HG02571 (cell line): ENCODE results near the gene PTPRD.

Experiments used
- ATAC-seq: cut with Tn5 transposase; IDR thresholded peaks from one replicate; pipeline ENCODE4 v1.9.1; 2021; ENCODE audit warnings: mild to moderate bottlenecking, moderate library complexity; ENCODE audit not compliant: unreplicated experiment

The PTPRD gene

DNA sequence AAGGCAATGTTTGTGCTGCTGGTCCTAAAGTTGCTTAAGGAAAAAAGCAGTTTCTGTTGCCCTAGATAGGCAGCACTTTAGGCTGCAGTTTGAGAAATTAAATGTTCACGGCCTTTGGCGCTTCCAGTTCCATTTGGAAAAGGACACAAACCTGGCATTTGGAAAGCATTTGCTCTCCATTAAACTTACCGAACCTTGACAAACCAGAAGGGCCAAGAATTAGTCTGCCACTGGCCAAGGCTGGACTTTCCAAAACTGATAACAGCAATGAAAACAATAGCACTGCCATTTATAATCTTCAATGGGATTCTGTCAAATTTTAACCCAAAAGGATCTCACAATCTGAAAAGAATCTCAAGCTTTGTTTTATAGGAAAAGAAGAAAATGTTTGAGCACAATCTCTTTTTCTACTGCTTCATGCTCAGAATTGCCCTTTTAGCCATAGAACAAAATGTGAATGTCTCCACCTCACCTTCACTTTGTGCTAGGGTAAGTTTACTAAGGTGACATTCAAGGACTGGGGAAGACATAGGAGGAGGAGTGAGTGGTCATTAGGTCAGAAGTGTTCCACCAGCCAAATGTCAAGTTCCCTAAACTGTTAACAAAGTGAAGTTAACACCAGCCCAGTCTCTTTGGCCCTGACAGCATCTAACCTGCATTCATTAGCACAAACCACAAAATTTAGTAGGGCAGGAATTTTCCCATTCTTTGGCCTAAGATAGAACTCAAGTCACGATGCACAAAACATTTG is 2229.8 kb downstream of the PTPRD start:
- no peak for ATAC-seq

GRCh38 chr9:8382266-8382665 is 2230.5 kb downstream of the PTPRD start:
- no peak for ATAC-seq

DNA sequence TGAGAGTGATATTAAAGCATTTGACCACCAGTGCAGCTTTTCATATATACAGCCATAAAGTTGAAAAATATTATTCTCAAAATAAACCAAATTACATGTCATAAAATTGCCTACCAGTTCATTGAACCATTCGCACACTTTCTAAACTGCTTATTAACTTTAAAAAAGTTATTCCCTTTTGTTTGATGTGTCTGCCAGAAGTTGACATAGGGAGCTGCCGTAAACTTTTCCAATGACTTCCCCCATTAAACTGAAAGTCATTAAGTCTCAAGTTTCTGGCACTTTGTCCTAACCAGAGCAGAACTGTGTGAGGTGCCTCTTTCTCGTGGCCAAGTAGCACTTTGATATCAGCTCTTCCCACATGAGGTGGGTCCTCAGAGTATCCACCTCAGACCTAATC is 2231.2 kb downstream of the PTPRD start:
- no peak for ATAC-seq

- no peak for ATAC-seq
Observed at GRCh38 chr9:8374471-8374870, 2238.3 kb downstream of the PTPRD start.

DNA sequence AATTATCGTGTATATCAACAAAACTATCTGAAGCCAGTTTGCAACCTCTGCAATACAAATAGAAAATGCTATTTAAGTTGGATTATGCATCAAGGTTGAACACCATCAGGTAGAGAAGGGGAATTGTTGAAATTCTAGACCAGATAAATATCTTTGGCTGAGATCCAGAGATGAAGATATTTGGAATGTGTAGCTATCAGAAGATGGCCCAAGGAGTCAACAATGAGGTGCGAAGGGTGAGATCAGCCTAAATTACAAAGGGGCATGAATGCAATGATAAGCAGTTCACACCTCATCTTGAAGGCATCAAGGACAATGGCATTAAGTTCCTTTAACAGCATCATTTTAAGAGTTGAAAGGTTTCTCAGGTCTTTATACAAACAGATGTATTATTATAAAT is 2241.1 kb downstream of the PTPRD start:
- no peak for ATAC-seq

- ATAC-seq: no peak
Observed at GRCh38 chr9:8366161-8366926, 2246.5 kb downstream of the PTPRD start.

GRCh38 chr9:8365466-8366160 is 2247.2 kb downstream of the PTPRD start:
- no peak for ATAC-seq

DNA sequence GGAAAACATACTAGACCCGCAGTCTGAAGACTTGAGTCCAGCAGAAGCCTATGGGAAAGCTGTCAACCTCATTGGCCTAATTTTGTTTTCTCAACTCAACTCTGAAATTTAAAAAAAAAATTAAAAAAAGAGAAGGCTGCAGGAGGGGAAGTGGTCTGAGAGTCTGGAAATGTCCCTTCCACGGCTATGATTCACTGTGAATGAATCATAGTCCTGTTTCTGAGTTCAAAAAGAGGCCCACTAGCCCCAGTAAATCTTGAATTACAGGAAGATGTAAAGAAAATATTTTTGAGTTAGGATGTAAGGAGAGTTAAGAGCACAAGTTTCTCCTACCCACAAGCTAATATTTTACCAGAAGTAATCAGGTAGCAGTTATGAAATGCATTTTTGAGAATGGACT is 2247.8 kb downstream of the PTPRD start:
- ATAC-seq: no peak

- no peak for ATAC-seq
Observed at GRCh38 chr9:8364026-8364752, 2248.6 kb downstream of the PTPRD start.

GRCh38 chr9:8362250-8362649 is 2250.6 kb downstream of the PTPRD start:
- no peak for ATAC-seq

DNA sequence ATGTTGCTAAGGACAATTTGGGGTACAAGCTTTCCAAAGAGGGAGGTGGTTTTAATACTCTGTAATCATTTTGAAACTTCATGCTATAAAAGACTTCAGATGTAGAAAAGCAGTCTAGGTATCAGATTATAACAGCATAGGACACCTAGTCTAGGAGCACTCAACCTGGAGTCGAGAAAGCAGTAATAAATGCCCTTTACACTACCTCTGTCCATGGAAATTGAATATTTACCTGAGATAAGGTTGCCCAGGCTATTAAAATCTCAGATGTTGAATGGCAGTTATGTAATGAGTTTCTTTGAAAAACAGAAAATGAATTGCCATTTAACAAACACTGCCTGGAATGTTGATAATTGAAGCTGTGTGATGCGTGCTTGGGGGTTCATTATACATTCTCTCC is 2251.4 kb downstream of the PTPRD start:
- ATAC-seq: no peak

- no peak for ATAC-seq
Observed at GRCh38 chr9:8356406-8356805, 2256.4 kb downstream of the PTPRD start.

DNA sequence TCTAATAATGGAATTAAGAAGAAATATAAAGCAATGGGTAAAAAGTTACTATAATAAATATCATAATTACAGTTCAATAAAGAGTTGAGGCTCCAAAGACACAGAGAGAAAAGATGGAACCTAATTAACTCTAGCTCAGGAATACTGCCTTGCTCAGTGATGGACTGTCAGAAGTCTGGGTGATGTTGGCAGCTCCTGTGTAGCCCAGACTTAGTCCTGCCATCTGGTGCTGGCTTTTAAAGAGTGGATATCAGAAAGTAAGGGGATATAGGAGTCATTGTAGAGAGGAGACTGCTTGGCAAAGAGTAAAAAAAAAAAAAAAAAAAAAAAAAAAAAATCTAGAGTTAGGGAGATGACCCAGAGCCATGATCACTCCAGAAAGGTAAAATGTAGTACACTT is 2261.4 kb downstream of the PTPRD start:
- no peak for ATAC-seq

- no peak for ATAC-seq
Observed at GRCh38 chr9:8349901-8350300, 2262.9 kb downstream of the PTPRD start.

DNA sequence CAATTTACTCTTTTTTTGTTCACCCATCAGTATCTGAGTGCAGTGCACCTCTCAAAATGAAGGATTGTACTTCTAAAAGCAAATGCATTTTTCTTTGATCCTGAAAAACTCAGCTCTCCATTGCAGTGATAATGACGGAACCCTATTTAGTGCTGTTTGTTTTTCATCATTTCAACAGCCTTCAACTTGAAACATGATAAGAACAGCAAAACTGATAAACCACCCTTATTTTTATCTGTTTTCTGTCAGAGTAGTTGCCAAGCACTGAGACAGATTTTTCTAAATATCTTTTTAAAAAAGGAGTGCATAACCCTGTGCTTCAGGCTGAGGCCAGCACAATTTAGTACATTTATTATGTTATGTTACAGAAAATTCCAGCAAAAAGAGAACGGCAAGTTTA is 2263.4 kb downstream of the PTPRD start:
- no peak for ATAC-seq

DNA sequence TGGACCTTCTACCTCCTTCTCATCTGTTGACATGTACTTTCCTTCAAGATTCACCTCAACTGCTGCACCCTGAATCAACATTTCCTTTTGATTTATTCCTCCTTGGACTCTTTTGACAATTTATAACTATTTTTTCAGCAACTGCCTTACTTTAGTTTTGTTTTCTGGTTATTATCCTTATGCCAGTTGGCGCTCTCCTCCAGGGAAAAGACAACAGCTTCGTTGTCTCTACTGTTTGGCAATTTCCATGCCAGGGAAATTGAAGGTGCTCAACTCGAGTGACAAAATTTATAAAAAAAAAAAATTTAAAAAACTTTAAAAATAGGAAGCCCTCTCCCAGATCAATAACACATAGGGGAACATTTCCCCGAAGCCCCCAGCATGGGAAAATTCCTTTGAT is 2264.0 kb downstream of the PTPRD start:
- no peak for ATAC-seq

DNA sequence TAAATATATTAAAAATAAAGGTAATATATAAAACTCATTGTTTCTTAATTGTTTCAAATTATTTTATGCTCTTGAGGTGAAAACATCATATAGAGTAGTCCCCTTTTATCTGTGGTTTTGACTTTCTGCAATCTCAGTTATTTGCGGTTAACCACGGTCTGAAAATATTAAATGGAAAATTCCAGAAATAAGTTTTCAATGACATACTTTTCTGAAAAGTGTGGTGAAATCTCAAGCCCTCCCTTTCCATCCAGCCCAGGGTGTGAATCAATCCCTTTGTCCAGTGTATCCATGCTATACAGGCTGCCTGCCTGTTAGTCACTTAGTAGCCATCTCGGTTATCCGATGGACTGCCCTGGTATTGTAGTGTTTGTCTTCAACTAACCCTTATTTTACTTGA is 2266.5 kb downstream of the PTPRD start:
- ATAC-seq: no peak

DNA sequence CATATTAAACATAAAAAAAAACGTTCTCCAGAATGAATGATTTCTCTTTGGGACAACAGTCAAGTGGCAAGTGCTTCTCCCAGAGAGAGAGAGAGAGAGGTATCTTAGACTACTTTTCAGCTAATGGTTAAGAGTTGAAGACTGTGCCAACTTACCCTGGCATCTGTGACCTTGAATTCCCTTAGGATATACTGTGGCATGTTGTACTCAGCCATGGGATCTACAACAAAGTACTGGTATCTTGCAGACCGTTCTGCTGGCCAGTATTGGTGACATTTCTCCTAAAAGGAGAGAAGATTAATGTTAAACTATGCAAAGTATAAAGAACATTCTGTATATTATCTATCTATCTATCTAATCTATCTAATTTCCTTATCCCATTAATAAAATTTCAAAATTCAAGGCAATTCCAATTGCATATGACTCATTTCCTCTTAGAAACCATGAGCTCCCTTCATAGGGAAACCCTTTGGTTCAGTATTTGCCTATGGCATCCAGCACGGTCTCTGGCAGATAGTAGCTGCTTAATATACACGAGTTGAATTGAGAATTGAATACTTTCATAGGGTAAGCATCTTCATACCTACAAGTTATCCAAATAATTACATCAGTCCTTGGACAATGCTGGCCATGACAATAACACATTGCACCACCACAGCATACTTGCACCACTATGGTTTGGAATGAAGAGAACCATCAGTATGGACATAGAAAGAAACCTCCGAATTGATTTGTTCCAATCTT is 2273.9 kb downstream of the PTPRD start:
- no peak for ATAC-seq

- no peak for ATAC-seq
Observed at GRCh38 chr9:8337834-8338766, 2274.7 kb downstream of the PTPRD start.
